K562 (cell line): ENCODE results near the gene CD46. TPM values are rescaled to one million over a fixed set of nuclear protein-coding genes. Genes with fewer than 3 reads are reported as not detected.

Experiments used
- AFF1 ChIP-seq, 2 experiments: fragments of 450-650 bp; IDR thresholded peaks; 2 replicates each; pipeline ENCODE4 v1.6.1; 2018; ENCODE audit warnings: mild to moderate bottlenecking in 2 of 2, low read depth in 1 of 2; ENCODE audit not compliant: partially characterized antibody in 2 of 2
- CAMTA2 ChIP-seq: fragments of 250-450 bp; sonication (Bioruptor Pico); conservative IDR thresholded peaks from 2 replicates; pipeline ENCODE4 v1.5.1; 2022
- CLOCK ChIP-seq: fragments of 250-450 bp; sonication (Bioruptor Pico); IDR thresholded peaks from 2 replicates; pipeline ENCODE4 v1.4.0; 2020; ENCODE audit warnings: mild to moderate bottlenecking, moderate library complexity, borderline replicate concordance
- IRF1 ChIP-seq: sonication (generic); formaldehyde crosslinking; IDR thresholded peaks from 2 replicates; pipeline ENCODE4 v1.8.0; 2022; ENCODE audit warnings: missing genetic modification reagents, mild to moderate bottlenecking, borderline replicate concordance
- PREB ChIP-seq: sonication (generic); formaldehyde crosslinking; IDR thresholded peaks from 2 replicates; pipeline ENCODE4 v1.8.1; 2023; ENCODE audit warnings: mild to moderate bottlenecking, missing genetic modification reagents
- SAFB2 ChIP-seq: fragments of 200-400 bp; formaldehyde crosslinking; IDR thresholded peaks from 2 replicates; pipeline ENCODE4 v1.6.1; 2018; ENCODE audit warnings: borderline replicate concordance, low read length, low read depth, moderate library complexity; ENCODE audit not compliant: severe bottlenecking
- ZBTB1 ChIP-seq: sonication (generic); formaldehyde crosslinking; IDR thresholded peaks from 2 replicates; pipeline ENCODE4 v1.8.1; 2023; ENCODE audit warnings: missing genetic modification reagents, low read depth, mild to moderate bottlenecking, borderline replicate concordance
- ZBTB5 ChIP-seq: fragments of 450-650 bp; IDR thresholded peaks from 2 replicates; pipeline ENCODE4 v1.6.1; 2017; ENCODE audit warnings: antibody characterized with exemption
- ZFPM2 ChIP-seq: fragments of 250-450 bp; sonication (Bioruptor Pico); IDR thresholded peaks from 2 replicates; pipeline ENCODE4 v1.5.1; 2022; ENCODE audit warnings: mild to moderate bottlenecking
- ZNF24 ChIP-seq: fragments of 450-650 bp; IDR thresholded peaks from 2 replicates; pipeline ENCODE4 v1.6.1; 2016
- ZNF354B ChIP-seq: fragments of 250-450 bp; sonication (Bioruptor Pico); IDR thresholded peaks from 2 replicates; pipeline ENCODE4 v1.4.0; 2020
- polyA plus RNA-seq, 8 experiments: library from polyadenylated mRNA; depleted of rRNA in 4 of 8; stranded (reverse) in 5 of 8; unstranded in 3 of 8; fragments of >200 nt; fragmentation: Nextera tagmentation in 2 of 8; fragmentation: Illumina TruSeq in 1 of 8; extraction: Ambion mirVana in 2 of 8; extraction: Trizol in 1 of 8; gene quantifications; 2 replicates each; pipeline versions ENCODE4 v1.2.1 to v1.2.3, GENCODE V29; 2011 to 2014; ENCODE audit warnings: inconsistent platforms in 1 of 8, missing spikeins in 1 of 8
- total RNA-seq, 7 experiments: library from RNA; depleted of rRNA in 6 of 7; stranded (reverse); fragments of >200 nt in 6 of 7; fragmentation: Illumina TruSeq in 2 of 7; extraction: Trizol in 2 of 7; gene quantifications; 2 replicates each; pipeline versions ENCODE4 v1.2.1 to v1.2.3, GENCODE V29; 2011 to 2021; ENCODE audit warnings: low replicate concordance in 1 of 7

Gene CD46
- total and polyA plus RNA-seq, 9 of the 15 experiments (the other 6 are each of a cell fraction or from before 2014, with no cell fraction given): 87.9 to 374 (median 156) TPM

DNA sequence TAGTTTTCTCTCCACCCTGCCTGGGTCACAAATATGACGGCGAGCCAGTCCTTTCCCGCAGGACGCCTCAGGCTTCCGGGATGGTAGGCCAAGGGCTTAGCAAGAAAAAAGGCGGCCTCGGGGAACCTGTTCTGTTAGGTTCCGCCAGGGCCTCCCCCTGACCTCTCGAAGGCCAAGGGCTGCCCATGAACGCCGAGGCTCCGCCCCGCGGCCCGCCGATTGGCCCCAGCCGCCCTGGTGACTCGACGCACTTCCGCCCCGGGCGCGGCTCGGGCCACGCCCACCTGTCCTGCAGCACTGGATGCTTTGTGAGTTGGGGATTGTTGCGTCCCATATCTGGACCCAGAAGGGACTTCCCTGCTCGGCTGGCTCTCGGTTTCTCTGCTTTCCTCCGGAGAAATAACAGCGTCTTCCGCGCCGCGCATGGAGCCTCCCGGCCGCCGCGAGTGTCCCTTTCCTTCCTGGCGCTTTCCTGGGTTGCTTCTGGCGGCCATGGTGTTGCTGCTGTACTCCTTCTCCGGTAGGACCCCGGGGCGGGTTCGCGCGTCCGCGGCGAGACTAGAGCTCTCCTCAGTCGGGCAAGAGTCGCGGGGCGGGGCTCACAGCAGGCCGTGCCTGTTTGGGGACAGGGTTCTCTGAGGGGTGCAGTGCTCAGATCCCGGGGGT, at the start of gene CD46 (continued):
- TF ChIP-seq ZBTB5 (no peak), ZFPM2 (CRISPR knock-in tag) (no peak), ZBTB1 (CRISPR knock-in tag) (no peak), ZNF354B (CRISPR knock-in tag) (no peak), CLOCK (CRISPR knock-in tag) (no peak), AFF1 (IDR thresholded peaks at IDR 0.05; ENCODE audit: low read depth in 1 of 2, partially characterized antibody in 2 of 2) (peak in 1 of 2 experiments; percentile 34), SAFB2 (no peak), CAMTA2 (CRISPR knock-in tag) (no peak), IRF1 (CRISPR knock-in tag) (no peak; the same call in 1 of the 2 replicates), ZNF24 (no peak), PREB (0 out of 2 replicates have a peak, but pooled peaks have one; percentile 64)
